H9 (cell line): ENCODE measurements around the gene TSPAN11. TPM values are rescaled to one million over a fixed set of nuclear protein-coding genes. Genes with fewer than 3 reads are reported as not detected.

ENCODE experiments used
- DNase-seq: peaks from one replicate; pipeline ENCODE4 v3.0.0-alpha.2; 2017
- H2AFZ ChIP-seq: one replicate; pipeline ENCODE4 v1.6.1; 2013; ENCODE audit warnings: mild to moderate bottlenecking, low read length, control low read depth, moderate library complexity
- H2AK5ac ChIP-seq: 2 replicates; pipeline ENCODE4 v1.6.1; 2013; ENCODE audit warnings: low read length, control low read depth, mixed read lengths; ENCODE audit not compliant: insufficient read length
- H2BK120ac ChIP-seq: one replicate; pipeline ENCODE4 v1.6.1; 2013; ENCODE audit warnings: low read depth, mild to moderate bottlenecking, low read length, control low read depth, inconsistent platforms; ENCODE audit not compliant: poor library complexity, severe bottlenecking
- H2BK12ac ChIP-seq: 2 replicates; pipeline ENCODE4 v1.6.1; 2013; ENCODE audit warnings: low read length, control low read depth, mixed read lengths, low read depth; ENCODE audit not compliant: insufficient read length
- H2BK15ac ChIP-seq: 2 replicates; pipeline ENCODE4 v1.6.1; 2013; ENCODE audit warnings: low read depth, low read length, control low read depth
- H2BK20ac ChIP-seq: one replicate; pipeline ENCODE4 v1.6.1; 2013; ENCODE audit warnings: low read depth, mild to moderate bottlenecking, low read length, control low read depth, inconsistent platforms; ENCODE audit not compliant: poor library complexity, severe bottlenecking
- H2BK5ac ChIP-seq: 2 replicates; pipeline ENCODE4 v1.6.1; 2013; ENCODE audit warnings: low read length, control low read depth, mixed read lengths; ENCODE audit not compliant: insufficient read length
- H3K14ac ChIP-seq: 2 replicates; pipeline ENCODE4 v1.6.1; 2013; ENCODE audit warnings: low read length, control low read depth; ENCODE audit not compliant: insufficient read depth
- H3K18ac ChIP-seq: 2 replicates; pipeline ENCODE4 v1.6.1; 2013; ENCODE audit warnings: low read depth, mild to moderate bottlenecking, mixed read lengths, low read length, control low read depth; ENCODE audit not compliant: insufficient read length
- H3K23ac ChIP-seq: 2 replicates; pipeline ENCODE4 v1.6.1; 2013; ENCODE audit warnings: low read length, control low read depth, mixed read lengths, low read depth; ENCODE audit not compliant: insufficient read length
- H3K23me2 ChIP-seq: 2 replicates; pipeline ENCODE4 v1.6.1; 2013; ENCODE audit warnings: low read depth, mild to moderate bottlenecking, mixed read lengths, low read length, control low read depth; ENCODE audit not compliant: insufficient read length, poor library complexity, severe bottlenecking
- H3K27ac ChIP-seq: 2 replicates; pipeline ENCODE4 v1.5.1; 2013; ENCODE audit warnings: low read length, control low read depth, mixed read lengths, low read depth; ENCODE audit not compliant: insufficient read length
- H3K27me3 ChIP-seq: 2 replicates; pipeline ENCODE4 v1.6.1; 2013; ENCODE audit warnings: low read length, control low read depth, inconsistent platforms; ENCODE audit not compliant: insufficient read depth
- H3K4ac ChIP-seq: 2 replicates; pipeline ENCODE4 v1.6.1; 2013; ENCODE audit warnings: low read depth, mild to moderate bottlenecking, control low read depth, inconsistent platforms, low read length, moderate library complexity
- H3K4me1 ChIP-seq: 2 replicates; pipeline ENCODE4 v1.6.1; 2013; ENCODE audit warnings: low read length, control low read depth, inconsistent platforms; ENCODE audit not compliant: insufficient read depth
- H3K4me2 ChIP-seq: 2 replicates; pipeline ENCODE4 v1.6.1; 2013; ENCODE audit warnings: low read length, control low read depth, mixed read lengths; ENCODE audit not compliant: insufficient read length, insufficient read depth
- H3K56ac ChIP-seq: 2 replicates; pipeline ENCODE4 v1.6.1; 2013; ENCODE audit warnings: low read depth, mild to moderate bottlenecking, mixed read lengths, low read length, control low read depth; ENCODE audit not compliant: insufficient read length
- H3K79me1 ChIP-seq: 2 replicates; pipeline ENCODE4 v1.6.1; 2013; ENCODE audit warnings: low read depth, mild to moderate bottlenecking, moderate library complexity, low read length, control low read depth, inconsistent platforms; ENCODE audit not compliant: insufficient read depth, poor library complexity, severe bottlenecking
- H3K79me2 ChIP-seq: 2 replicates; pipeline ENCODE4 v1.6.1; 2013; ENCODE audit warnings: low read length, control low read depth, inconsistent platforms; ENCODE audit not compliant: insufficient read depth
- H3K9ac ChIP-seq: 2 replicates; pipeline ENCODE4 v1.6.1; 2013; ENCODE audit warnings: low read length, control low read depth, mixed read lengths; ENCODE audit not compliant: insufficient read length; ENCODE audit errors: extremely low read depth
- H3K9me3 ChIP-seq: one replicate; pipeline ENCODE4 v1.6.1; 2013; ENCODE audit warnings: low read depth, low read length, inconsistent platforms; ENCODE audit not compliant: control insufficient read depth
- H3T11ph ChIP-seq: one replicate; pipeline ENCODE4 v1.6.1; 2013; ENCODE audit warnings: mild to moderate bottlenecking, low read length, control low read depth, inconsistent platforms
- H4K20me1 ChIP-seq: one replicate; pipeline ENCODE4 v1.6.1; 2013; ENCODE audit not compliant: control insufficient read depth, insufficient read length, insufficient read depth
- H4K5ac ChIP-seq: 2 replicates; pipeline ENCODE4 v1.6.1; 2013; ENCODE audit warnings: low read depth, mild to moderate bottlenecking, mixed read lengths, low read length, control low read depth; ENCODE audit not compliant: insufficient read length
- H4K8ac ChIP-seq: replicated peaks from 2 replicates; pipeline ENCODE4 v1.6.1; 2013; ENCODE audit warnings: low read length, control low read depth, mixed read lengths, low read depth; ENCODE audit not compliant: insufficient read length
- H4K91ac ChIP-seq: 2 replicates; pipeline ENCODE4 v1.6.1; 2013; ENCODE audit warnings: low read depth, mild to moderate bottlenecking, moderate library complexity, mixed read lengths, low read length, control low read depth; ENCODE audit not compliant: insufficient read length
- H3K27ac Mint-ChIP-seq, 3 experiments: 2 replicates in 2 of 3; 3 replicates in 1 of 3; pipeline ENCODE4 v1.8.0; 2020 to 2021; ENCODE audit warnings: mixed read lengths in 3 of 3, mild to moderate bottlenecking in 1 of 3, moderate library complexity in 1 of 3
- H3K27me3 Mint-ChIP-seq: 2 replicates; pipeline ENCODE4 v1.8.0; 2021; ENCODE audit warnings: low read depth, mild to moderate bottlenecking, moderate library complexity, mixed read lengths
- H3K36me3 Mint-ChIP-seq, 3 experiments: 2 replicates in 2 of 3; 3 replicates in 1 of 3; pipeline ENCODE4 v1.8.0; 2020 to 2021; ENCODE audit warnings: low read depth in 3 of 3, mixed read lengths in 3 of 3; ENCODE audit not compliant: insufficient read depth in 1 of 3
- H3K4me1 Mint-ChIP-seq, 2 experiments: 2 replicates each; pipeline ENCODE4 v1.8.0; 2020; ENCODE audit warnings: mixed read lengths in 2 of 2
- H3K4me3 Mint-ChIP-seq, 2 experiments: 2 replicates in 1 of 2; 3 replicates in 1 of 2; pipeline ENCODE4 v1.8.0; 2020 to 2021; ENCODE audit warnings: mild to moderate bottlenecking in 2 of 2, mixed read lengths in 2 of 2, moderate library complexity in 1 of 2
- H3K9me3 Mint-ChIP-seq, 2 experiments: 2 replicates in 1 of 2; 3 replicates in 1 of 2; pipeline ENCODE4 v1.8.0; 2020; ENCODE audit warnings: mild to moderate bottlenecking in 2 of 2, mixed read lengths in 2 of 2, moderate library complexity in 1 of 2
- CTCF ChIP-seq: fragments of 200-600 bp; sonication (generic); conservative IDR thresholded peaks from 3 replicates; pipeline ENCODE4 v1.8.0; 2021; ENCODE audit warnings: antibody characterized with exemption, mild to moderate bottlenecking
- WGBS: extraction: QIAGEN DNeasy Blood & Tissue Kit; methylation state at CpG from one replicate; pipeline ENCODE4 v1.1.7; 2013; ENCODE audit warnings: missing lambda C conversion rate, low lambda C conversion rate, mixed read lengths; ENCODE audit not compliant: insufficient read length; ENCODE audit errors: extremely low coverage; 5-methylcytosine and 5-hydroxymethylcytosine counted together
- total RNA-seq: library from RNA; stranded (reverse); gene quantifications from 2 replicates; pipeline ENCODE4 v1.2.1, GENCODE V29; 2021

The TSPAN11 gene
- total RNA-seq, 1 experiment from 2014 or later = 4.2 TPM

- Histone ChIP-seq H3K79me2 (no peaks in the 10 kb centered on the region), H4K8ac (no peak overlapping the region), H2AFZ (no peak overlapping the region), H3K23ac (no peak overlapping the region), H2BK20ac (no peak overlapping the region), H3K23me2 (no peaks in the 10 kb centered on the region), H3K9ac (no peak overlapping the region), H3T11ph (no peak overlapping the region), H3K18ac (no peak overlapping the region), H4K20me1 (no peaks in the 10 kb centered on the region), H3K14ac (no peak overlapping the region), H3K4me1 (no peaks in the 10 kb centered on the region), H2AK5ac (no peak overlapping the region), H2BK5ac (no peak overlapping the region), H2BK120ac (no peak overlapping the region), H3K27me3 (no peaks in the 10 kb centered on the region), H2BK12ac (no peak overlapping the region), H4K91ac (no peak overlapping the region), H3K4me2 (no peak overlapping the region), H4K5ac (no peak overlapping the region), H3K79me1 (no peaks in the 10 kb centered on the region), H3K56ac (no peak overlapping the region), H3K27ac (no peak overlapping the region), H3K4ac (no peak overlapping the region), H3K9me3 (no peaks in the 10 kb centered on the region), H2BK15ac (no peak overlapping the region)
- no CpG with 5 or more reads among the region's 5 CpGs for WGBS
- H3K4me1 Mint-ChIP-seq = peaks cover 3 to 11% of the 10 kb centered on the region in 2 experiments; a peak in 3 of 4 replicates
- peaks cover 11% of the 10 kb centered on the region for H3K27me3 Mint-ChIP-seq
- H3K36me3 Mint-ChIP-seq = no peaks in the 10 kb centered on the region; a peak in 1 of 7 replicates
- H3K4me3 Mint-ChIP-seq = no peak overlapping the region
- H3K27ac Mint-ChIP-seq = no peak overlapping the region; a peak in 1 of 7 replicates
- TF ChIP-seq CTCF = no peak
- no peak for DNase-seq
- H3K9me3 Mint-ChIP-seq = no peaks in the 10 kb centered on the region
These were observed 81.2 kb downstream of the TSPAN11 start for GRCh38 chr12:31007636-31008175.
